GM20000 (cell line): ENCODE measurements around the gene RPIA.
"Not testable (repeated sequence)": the region's sequence is repeated elsewhere in the genome, so short reads cannot be mapped to it uniquely, and the experiment has no call there.

ENCODE experiments used
- DNase-seq: peaks from one replicate; pipeline ENCODE4 v3.0.0; 2012; ENCODE audit warnings: low spot score
- TF ChIP-seq, protein P1 (sequence below): IDR thresholded peaks from 2 replicates; pipeline ENCODE4 v1.5.1; 2012; ENCODE audit warnings: mild to moderate bottlenecking, control low read depth; ENCODE audit errors: extremely low read depth, missing control alignments

Gene RPIA

DNA sequence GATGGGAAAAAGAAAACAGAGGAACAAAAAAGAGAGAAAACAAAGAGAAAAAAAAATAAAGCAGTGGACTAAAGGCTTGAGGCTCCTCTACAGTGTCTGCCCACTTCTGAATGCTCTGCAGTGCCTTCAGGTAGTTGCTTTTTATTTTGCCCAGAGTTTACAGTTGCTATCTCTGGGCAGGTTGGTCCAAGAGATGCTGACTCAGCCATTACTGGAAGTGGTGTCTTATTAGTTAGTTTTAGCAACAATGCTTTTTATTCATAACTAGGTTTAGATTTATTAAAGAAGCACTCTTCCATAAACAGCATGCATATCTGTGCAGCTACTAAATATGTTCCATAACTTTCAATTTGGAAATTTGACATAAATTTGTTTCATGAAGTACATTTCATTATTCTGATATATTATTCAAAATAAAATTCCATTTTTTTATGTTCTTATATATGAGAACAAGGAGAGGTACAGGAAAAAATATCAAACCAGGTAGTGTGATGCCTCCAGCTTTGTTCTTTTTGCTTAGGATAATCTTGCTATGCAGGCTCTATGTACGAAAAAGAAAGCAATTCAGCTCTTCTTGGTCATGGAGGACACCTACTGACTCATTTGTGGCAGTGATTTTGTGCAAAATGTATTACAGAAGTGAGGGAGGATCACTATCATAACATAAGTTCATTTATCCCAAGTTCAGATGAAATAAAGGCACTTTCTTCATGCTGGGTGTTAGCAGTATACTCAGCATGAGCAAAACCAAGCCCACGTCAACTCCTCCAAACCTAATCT lies 69.5 kb downstream of the RPIA start:
- no peak for DNase-seq

DNA sequence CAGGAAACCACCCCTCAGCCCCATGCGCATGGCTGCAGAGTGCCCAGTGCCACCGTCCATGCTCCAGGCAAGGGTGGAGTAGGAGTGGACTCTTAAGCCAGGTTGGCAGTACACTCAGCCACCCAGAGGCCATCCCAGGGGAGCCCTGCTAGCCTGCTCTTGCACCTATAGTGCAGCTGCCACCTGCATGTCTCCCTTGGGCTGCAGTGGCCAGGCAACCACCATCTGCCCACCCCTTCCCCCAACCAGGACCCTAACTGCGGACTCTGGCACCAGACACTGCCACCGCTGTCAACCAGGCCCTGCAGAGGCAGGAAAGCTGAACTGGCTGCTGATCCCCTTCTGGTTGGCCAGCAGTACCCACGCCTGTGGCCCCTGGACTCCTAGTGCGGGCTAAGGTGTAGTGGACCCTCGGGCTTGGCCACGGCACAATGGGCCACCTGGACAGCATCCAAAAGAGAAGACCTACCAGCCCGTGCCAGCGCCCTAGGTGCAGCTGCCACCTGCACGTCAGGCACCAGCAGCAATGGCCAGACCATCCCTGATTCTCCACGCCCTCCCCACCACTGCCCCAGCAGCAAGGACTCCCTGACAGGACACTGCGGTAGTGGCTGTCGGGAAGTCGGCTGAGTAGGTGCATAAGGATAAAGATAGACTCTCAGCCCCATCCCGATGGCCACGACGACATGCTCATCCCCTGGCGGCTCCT lies 72.8 kb downstream of the RPIA start:
- DNase-seq = no peak
- TF ChIP-seq, protein P1, sequence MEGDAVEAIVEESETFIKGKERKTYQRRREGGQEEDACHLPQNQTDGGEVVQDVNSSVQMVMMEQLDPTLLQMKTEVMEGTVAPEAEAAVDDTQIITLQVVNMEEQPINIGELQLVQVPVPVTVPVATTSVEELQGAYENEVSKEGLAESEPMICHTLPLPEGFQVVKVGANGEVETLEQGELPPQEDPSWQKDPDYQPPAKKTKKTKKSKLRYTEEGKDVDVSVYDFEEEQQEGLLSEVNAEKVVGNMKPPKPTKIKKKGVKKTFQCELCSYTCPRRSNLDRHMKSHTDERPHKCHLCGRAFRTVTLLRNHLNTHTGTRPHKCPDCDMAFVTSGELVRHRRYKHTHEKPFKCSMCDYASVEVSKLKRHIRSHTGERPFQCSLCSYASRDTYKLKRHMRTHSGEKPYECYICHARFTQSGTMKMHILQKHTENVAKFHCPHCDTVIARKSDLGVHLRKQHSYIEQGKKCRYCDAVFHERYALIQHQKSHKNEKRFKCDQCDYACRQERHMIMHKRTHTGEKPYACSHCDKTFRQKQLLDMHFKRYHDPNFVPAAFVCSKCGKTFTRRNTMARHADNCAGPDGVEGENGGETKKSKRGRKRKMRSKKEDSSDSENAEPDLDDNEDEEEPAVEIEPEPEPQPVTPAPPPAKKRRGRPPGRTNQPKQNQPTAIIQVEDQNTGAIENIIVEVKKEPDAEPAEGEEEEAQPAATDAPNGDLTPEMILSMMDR = no peak

More for the DNA sequence above, 69.5 kb downstream of the RPIA start:
- TF ChIP-seq, protein P1 = no peak

GRCh38 chr2:88764850-88765153 lies 73.3 kb downstream of the RPIA start:
- TF ChIP-seq, protein P1 = no peak
- no peak for DNase-seq

DNA sequence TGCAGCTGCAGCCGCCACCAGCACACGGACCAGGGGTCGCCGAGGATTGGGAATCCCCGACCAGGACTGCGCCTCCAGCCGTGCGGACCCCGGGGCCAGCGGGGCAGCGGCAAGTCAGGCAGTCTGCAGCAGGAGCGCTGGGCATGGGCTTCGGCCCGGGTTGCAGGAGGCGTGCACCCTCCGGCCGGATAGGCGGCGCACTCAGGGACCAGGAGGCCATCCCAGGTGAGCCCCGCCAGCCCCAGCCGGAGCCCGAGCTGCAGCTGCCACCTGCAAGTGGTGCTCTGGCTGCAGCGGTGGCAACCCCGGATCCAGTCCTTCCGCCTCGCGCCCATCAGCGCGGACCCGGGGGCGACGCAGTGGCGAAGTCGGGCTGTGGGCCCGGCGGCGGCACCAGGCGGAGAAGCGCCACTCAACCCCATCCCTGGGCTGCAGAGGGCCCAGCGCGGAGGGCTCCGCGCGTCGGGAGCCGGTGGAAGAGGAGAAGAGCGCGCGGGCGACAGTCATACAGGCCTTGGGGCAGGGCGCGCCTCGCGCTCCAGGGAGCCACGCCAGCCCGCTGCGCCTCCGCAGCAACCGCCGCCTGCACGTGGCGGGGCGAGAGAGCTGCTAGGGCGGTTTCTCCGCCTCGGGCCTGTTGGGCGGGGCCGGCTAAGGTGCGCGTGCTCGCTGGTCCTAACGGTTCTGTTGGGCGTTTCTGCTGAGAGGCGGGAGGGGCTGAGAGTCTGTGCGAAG lies 73.8 kb downstream of the RPIA start:
- TF ChIP-seq, protein P1 = no peak
- DNase-seq = peak; percentile 47

- not testable (repeated sequence) for DNase-seq
These were observed 74.5 kb downstream of the RPIA start for GRCh38 chr2:88765889-88766481.

DNA sequence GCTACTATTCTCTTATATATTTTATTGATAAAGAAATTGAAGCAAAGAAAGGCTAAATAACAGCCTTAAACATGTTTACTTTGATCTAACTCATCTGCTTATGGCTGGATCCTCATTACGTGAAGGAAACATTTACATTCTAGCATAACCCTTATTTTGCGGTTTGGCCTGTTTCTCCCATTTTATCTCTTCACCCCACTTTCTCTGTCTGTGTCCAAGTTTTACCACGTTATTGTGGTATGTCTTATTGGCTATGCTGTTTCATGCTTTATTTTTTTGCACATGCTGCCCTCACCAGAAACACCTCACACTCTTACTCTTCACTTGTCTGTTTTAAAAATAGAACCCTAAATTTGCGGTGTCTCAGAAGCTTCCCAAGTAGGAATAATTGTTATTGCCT lies 78.5 kb downstream of the RPIA start:
- no peak for DNase-seq
- TF ChIP-seq, protein P1 = no peak

DNA sequence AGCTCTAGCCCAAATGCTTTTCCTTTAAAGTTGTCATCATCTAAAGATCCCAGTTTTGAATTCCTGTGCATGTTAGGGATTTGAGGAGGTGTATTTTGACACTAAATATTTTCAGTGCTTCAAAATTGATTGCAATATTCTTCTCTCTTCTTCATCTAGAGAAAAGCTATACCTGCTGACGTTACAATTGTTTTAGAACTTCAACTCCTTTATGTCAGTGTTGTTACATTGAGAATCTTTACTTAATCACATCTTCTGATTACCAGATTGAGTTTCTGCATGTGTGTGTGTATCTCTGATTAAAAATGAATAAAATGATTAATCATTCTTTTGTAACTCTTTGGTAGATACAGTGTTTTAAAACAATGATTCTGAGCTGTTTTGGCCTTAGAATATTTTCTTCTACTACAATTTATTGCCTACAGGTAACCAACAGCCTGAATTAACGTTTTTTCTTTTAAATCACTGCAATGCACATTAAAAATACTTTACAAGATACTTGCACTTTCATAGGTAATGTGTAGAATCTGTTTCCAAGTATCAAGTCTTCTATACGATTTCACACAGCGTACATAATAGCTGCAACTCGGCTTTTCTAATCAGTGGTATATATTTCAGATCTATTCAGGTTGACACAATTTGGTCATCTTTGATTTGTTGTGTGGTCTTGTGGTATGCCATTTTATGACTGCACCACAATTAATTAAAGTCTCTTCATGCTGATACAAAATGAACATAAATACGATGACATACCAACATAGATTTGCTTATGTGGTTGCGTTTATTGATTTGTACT lies 82.0 kb downstream of the RPIA start:
- not testable (repeated sequence) for DNase-seq

DNA sequence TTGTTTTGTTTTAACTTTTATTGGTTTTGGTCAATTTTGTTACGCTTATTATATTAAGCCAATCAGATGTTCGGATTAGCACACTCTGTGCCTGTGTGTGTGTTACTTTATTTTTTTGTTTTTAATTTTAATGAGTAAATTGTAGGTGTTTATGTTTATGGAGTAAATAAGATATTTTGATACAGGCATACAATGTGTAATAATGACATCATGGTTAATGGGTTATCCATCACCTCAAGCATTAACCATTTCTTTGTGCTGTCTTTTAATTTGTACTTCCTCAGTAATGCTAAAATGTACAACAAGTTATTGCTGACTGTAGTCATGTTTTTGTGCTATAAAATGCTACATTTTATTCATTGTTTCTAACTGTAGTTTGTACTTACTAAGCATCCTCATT lies 97.7 kb downstream of the RPIA start:
- DNase-seq = not testable (repeated sequence)

GRCh38 chr2:88795932-88796331 lies 104.5 kb downstream of the RPIA start:
- not testable (repeated sequence) for DNase-seq

DNA sequence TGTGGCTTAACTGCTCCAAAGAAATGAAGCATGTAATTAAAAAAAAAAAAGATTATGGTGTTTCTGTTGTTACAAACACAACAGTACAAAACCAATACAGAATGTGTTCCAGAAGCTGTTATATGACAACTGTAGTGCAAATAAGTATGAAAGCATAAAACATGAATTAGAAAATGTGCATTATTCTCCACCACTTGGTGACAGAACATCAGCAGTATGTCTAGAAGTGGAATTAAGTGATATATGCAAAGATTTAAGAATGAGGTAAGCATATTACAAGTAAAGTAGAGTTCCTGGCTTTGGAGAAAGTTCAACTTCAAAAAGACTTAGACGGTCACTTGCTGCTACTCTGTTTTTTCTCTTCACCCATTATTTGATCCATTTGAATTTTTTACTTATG lies 105.0 kb downstream of the RPIA start:
- not testable (repeated sequence) for DNase-seq

DNA sequence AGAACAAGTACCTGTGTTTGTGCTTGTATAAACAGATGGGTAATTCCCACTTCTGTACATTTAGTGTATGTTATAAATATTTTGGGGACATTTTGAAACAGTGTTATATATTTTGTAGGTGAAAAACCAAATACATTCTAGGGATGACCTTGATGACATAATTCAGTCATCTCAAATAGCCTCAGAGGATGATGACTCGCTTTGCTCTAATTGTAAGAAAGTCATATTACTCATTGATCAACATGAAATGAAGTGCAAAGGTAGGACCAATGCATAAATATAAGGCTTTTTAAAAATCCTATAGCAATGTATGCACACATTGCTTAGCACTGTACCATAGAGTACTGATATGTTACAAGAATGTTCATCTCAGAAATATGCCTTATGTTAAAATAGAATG lies 105.7 kb downstream of the RPIA start:
- not testable (repeated sequence) for DNase-seq
